ENCODE data around the gene TNRC6B.

The TNRC6B gene

DNA sequence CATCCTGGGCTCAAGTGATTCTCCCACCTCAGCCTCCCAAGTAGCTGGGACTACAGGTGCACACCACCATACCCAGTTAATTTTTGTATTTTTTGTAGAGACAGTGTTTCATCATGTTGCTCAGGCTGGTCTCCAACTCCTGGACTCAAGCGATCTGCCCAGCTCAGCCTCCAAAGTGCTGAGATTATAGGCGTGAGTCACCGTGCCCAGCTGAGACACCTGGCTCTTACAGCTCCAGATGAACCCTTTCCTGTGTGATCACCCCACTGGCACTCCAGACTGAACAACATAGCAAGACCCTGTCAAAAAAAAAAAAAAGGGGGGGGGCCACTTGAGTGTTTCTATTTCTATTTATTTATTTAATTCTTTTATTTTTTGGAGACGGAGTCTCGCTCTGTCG is 167.5 kb downstream of the TNRC6B start:
- H3K36me3 ChIP-seq (ENCODE audit: control insufficient read depth in 2 of 2, insufficient read depth in 2 of 2, low read length in 2 of 2): peaks cover 3 to 5% of the 10 kb centered on the region in 2 donors
- H3K27me3 ChIP-seq (ENCODE audit: control insufficient read depth in 2 of 2, insufficient read depth in 2 of 2, low read length in 2 of 2): no peaks in the 10 kb centered on the region
- H3K4me3 ChIP-seq (ENCODE audit: low read length in 2 of 2): peak overlapping the region; percentile 95 to 96
- no peaks in the 10 kb centered on the region for H3K9me3 ChIP-seq (ENCODE audit: control insufficient read depth in 2 of 2, low read length in 2 of 2)
- H3K9ac ChIP-seq (ENCODE audit: low read depth in 1 of 2, low read length in 2 of 2): peak overlapping the region in 1 of 2 donors; percentile 82
- peak overlapping the region in 1 of 2 donors; percentile 92 for H3K27ac ChIP-seq (ENCODE audit: low read depth in 2 of 2, low read length in 2 of 2)
- H3K4me1 ChIP-seq (ENCODE audit: control insufficient read depth in 2 of 2, insufficient read depth in 2 of 2, low read length in 2 of 2): peaks cover 12 to 13% of the 10 kb centered on the region in 2 donors

DNA sequence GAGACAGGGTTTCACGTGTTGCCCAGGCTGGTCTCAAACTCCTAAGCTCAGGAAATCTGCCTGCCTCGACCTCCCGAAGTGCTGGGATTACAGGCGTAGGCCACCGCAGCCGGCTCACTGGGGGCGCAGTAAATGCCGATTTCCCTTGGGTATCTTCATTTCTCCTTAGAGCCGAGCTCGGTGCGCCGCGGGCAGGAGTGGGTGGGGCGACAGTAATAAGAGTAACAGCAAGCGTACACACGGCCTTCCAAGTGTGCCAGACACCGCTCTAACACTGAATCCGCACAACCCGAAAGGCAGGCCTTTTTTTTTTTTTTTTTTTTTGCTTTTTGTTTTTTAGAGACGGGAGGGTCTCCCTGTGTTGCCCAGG is 168.1 kb downstream of the TNRC6B start:
- Histone ChIP-seq H3K9me3 (ENCODE audit: control insufficient read depth in 2 of 2, low read length in 2 of 2) (no peaks in the 10 kb centered on the region), H3K4me3 (ENCODE audit: low read length in 2 of 2) (peak overlapping the region; percentile 95 to 96), H3K4me1 (ENCODE audit: control insufficient read depth in 2 of 2, insufficient read depth in 2 of 2, low read length in 2 of 2) (peaks cover 12 to 13% of the 10 kb centered on the region in 2 donors), H3K27me3 (ENCODE audit: control insufficient read depth in 2 of 2, insufficient read depth in 2 of 2, low read length in 2 of 2) (no peaks in the 10 kb centered on the region), H3K27ac (ENCODE audit: low read depth in 2 of 2, low read length in 2 of 2) (peak overlapping the region; percentile 92), H3K9ac (ENCODE audit: low read depth in 1 of 2, low read length in 2 of 2) (peak overlapping the region; percentile 73 to 82), H3K36me3 (ENCODE audit: control insufficient read depth in 2 of 2, insufficient read depth in 2 of 2, low read length in 2 of 2) (peaks cover 3 to 8% of the 10 kb centered on the region in 2 donors)

DNA sequence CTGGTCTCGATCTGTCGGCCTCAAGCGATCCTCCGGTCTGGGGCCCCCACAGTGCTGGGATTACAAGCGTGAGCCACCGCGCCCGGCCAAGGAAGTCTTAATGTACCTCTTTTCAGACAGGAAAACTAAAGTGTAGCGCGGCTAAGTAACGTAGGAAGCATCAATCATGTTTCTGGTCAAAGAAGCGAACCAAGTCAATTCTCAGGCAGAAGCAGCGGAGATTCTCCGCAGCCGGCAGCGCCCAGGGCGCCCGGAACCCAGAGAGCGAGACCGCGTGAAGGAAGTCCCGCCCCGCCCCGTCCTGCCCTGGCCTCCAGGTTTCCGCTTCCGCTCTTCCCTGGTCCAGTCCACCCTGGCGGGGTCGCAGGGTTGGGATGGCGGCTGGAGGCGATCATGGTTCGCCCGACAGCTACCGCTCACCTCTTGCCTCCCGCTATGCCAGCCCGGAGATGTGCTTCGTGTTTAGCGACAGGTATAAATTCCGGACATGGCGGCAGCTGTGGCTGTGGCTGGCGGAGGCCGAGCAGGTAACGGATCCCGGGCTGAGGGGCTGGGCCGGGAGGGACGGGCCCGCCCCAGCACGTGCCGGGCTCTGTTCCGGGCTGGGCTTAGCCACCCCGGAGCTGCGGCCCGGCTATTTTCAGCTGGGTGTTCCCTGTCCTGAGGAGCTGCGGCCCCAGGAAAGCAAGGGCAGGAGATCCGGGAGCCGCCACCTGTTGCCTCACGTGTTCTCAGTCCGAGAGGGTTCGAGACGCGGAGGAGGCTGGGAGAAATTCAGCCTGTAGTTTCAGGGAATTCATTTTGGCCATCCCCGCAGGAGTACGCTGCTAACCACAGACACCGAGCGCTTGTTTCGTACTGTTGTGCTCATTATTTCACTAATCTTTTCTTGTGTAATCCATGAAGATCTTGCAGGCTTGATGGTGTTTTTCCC is 168.7 kb downstream of the TNRC6B start, which contains the start of gene ADSL:
ADSL (plus strand) TSS at position 316 of the 934 bp plus-strand sequence; CDS start at position 375, 59 bp downstream.
- Histone ChIP-seq H3K9me3 (ENCODE audit: control insufficient read depth in 2 of 2, low read length in 2 of 2) (no peaks in the 10 kb centered on the region), H3K4me3 (ENCODE audit: low read length in 2 of 2) (peak within 1 kb of the TSS; percentile 95 to 96), H3K36me3 (ENCODE audit: control insufficient read depth in 2 of 2, insufficient read depth in 2 of 2, low read length in 2 of 2) (peaks cover 3 to 12% of the 10 kb centered on the region in 2 donors), H3K27ac (ENCODE audit: low read depth in 2 of 2, low read length in 2 of 2) (peak within 1 kb of the TSS; percentile 92), H3K9ac (ENCODE audit: low read depth in 1 of 2, low read length in 2 of 2) (peak within 1 kb of the TSS; percentile 73 to 82), H3K27me3 (ENCODE audit: control insufficient read depth in 2 of 2, insufficient read depth in 2 of 2, low read length in 2 of 2) (no peaks in the 10 kb centered on the region), H3K4me1 (ENCODE audit: control insufficient read depth in 2 of 2, insufficient read depth in 2 of 2, low read length in 2 of 2) (peaks cover 12 to 13% of the 10 kb centered on the region in 2 donors)

DNA sequence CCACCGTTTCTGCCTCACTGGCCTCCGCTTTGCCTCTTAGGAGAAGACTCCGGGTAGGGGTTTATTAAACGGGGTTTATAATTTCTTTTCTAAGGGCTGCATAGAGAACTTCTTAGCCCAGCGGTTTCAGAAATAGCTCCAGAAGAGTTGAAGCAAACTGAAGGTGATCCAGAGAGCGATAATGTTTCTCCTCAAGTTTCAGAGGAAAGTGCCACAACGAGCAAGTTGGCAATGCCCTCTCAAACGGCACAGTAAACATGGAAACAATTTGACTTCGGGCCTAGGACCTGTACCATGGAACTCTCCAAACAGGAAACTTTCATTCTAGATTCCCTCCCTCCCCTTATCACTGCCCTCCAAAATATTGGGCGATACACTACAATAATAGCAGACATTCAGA is 169.6 kb downstream of the TNRC6B start:
- peaks cover 12 to 13% of the 10 kb centered on the region in 2 donors for H3K4me1 ChIP-seq (ENCODE audit: control insufficient read depth in 2 of 2, insufficient read depth in 2 of 2, low read length in 2 of 2)
- no peaks in the 10 kb centered on the region for H3K27me3 ChIP-seq (ENCODE audit: control insufficient read depth in 2 of 2, insufficient read depth in 2 of 2, low read length in 2 of 2)
- peak overlapping the region; percentile 95 to 96 for H3K4me3 ChIP-seq (ENCODE audit: low read length in 2 of 2)

DNA sequence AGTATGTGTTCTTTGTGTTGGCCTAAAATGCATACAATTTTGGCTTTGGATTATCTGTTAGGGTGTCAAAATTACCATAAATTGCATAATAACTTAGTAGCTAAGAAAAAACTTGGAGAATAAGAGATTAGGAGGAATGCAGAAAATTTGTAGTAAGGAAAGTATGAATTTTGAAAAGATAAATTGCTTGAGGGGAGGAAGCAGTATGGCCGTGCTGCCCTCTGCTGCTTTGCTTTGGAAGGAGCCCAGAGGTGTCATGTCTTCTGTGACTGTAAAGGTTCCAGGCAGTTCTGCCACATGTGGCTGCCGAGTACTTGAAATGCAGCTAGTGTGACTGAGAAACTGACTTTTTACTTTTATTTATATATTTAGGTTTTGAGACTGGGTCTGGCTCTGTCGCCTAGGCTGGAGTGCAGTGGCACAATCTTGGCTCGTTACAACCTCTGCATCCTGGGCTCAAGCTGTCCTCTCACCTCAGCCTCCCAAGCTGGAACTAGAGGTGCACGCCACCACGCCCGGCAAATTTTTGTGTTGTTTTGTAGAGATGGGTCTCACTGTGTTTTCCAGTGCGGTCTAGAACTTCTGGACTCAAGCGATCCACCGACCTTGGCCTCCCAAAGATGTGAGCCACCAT is 170.4 kb downstream of the TNRC6B start:
- no peak overlapping the region for H3K27ac ChIP-seq (ENCODE audit: low read depth in 2 of 2, low read length in 2 of 2)
- H3K27me3 ChIP-seq (ENCODE audit: control insufficient read depth in 2 of 2, insufficient read depth in 2 of 2, low read length in 2 of 2): no peaks in the 10 kb centered on the region
- peaks cover 7 to 24% of the 10 kb centered on the region in 2 donors for H3K36me3 ChIP-seq (ENCODE audit: control insufficient read depth in 2 of 2, insufficient read depth in 2 of 2, low read length in 2 of 2)
- peaks cover 12 to 13% of the 10 kb centered on the region in 2 donors for H3K4me1 ChIP-seq (ENCODE audit: control insufficient read depth in 2 of 2, insufficient read depth in 2 of 2, low read length in 2 of 2)
- no peak overlapping the region for H3K4me3 ChIP-seq (ENCODE audit: low read length in 2 of 2)
- H3K9ac ChIP-seq (ENCODE audit: low read depth in 1 of 2, low read length in 2 of 2): no peak overlapping the region
- H3K9me3 ChIP-seq (ENCODE audit: control insufficient read depth in 2 of 2, low read length in 2 of 2): no peaks in the 10 kb centered on the region

More for the DNA sequence above, 169.6 kb downstream of the TNRC6B start:
- Histone ChIP-seq H3K36me3 (ENCODE audit: control insufficient read depth in 2 of 2, insufficient read depth in 2 of 2, low read length in 2 of 2) (peaks cover 7 to 16% of the 10 kb centered on the region in 2 donors), H3K27ac (ENCODE audit: low read depth in 2 of 2, low read length in 2 of 2) (peak overlapping the region; percentile 92), H3K9me3 (ENCODE audit: control insufficient read depth in 2 of 2, low read length in 2 of 2) (no peaks in the 10 kb centered on the region), H3K9ac (ENCODE audit: low read depth in 1 of 2, low read length in 2 of 2) (peak overlapping the region; percentile 73 to 82)

DNA sequence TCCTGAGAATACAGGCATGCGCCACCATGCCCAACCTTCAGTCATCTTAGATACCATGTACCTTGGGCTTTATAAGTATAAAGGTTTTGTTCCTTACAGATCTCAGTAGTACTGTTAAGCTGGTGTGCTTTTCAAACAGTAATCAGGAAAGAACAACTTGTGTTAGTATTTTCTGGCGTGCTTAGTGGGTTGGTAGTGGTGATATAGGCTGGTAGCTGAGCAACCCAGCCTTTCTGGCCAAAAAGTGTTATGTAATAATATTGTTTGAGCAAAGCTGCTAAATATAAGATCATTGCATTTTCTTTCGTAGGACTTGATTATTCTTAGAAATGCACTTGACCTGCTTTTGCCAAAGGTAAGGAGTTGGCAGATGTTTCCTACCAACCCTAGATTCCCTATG is 175.0 kb downstream of the TNRC6B start:
- no peak overlapping the region for H3K27ac ChIP-seq (ENCODE audit: low read depth in 2 of 2, low read length in 2 of 2)
- H3K36me3 ChIP-seq (ENCODE audit: control insufficient read depth in 2 of 2, insufficient read depth in 2 of 2, low read length in 2 of 2): peaks cover 7 to 34% of the 10 kb centered on the region in 2 donors
- H3K9ac ChIP-seq (ENCODE audit: low read depth in 1 of 2, low read length in 2 of 2): no peak overlapping the region
- no peaks in the 10 kb centered on the region for H3K9me3 ChIP-seq (ENCODE audit: control insufficient read depth in 2 of 2, low read length in 2 of 2)
- H3K4me1 ChIP-seq (ENCODE audit: control insufficient read depth in 2 of 2, insufficient read depth in 2 of 2, low read length in 2 of 2): peaks cover 1 to 2% of the 10 kb centered on the region in 2 donors
- no peaks in the 10 kb centered on the region for H3K27me3 ChIP-seq (ENCODE audit: control insufficient read depth in 2 of 2, insufficient read depth in 2 of 2, low read length in 2 of 2)
- H3K4me3 ChIP-seq (ENCODE audit: low read length in 2 of 2): no peak overlapping the region

DNA sequence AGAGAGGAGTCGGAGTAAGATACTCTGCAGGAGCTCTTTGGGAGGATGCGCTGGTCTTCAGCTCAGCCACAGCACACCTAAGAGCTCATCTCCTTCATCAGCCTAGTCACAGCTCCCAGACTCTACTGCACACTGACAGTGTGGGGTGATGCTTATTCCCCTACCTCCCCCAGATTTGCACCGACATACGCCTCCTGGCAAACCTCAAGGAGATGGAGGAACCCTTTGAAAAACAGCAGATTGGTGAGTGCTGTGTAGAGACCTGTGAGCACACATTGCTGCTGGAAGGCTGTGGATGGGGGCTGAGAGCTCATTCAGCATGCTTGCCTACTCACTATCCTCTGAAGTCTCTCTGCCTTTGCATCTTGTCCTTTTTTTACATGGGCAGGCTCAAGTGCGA is 183.4 kb downstream of the TNRC6B start:
- Histone ChIP-seq H3K27me3 (ENCODE audit: control insufficient read depth in 2 of 2, insufficient read depth in 2 of 2, low read length in 2 of 2) (no peaks in the 10 kb centered on the region), H3K36me3 (ENCODE audit: control insufficient read depth in 2 of 2, insufficient read depth in 2 of 2, low read length in 2 of 2) (peaks cover 64 to 77% of the 10 kb centered on the region in 2 donors), H3K9ac (ENCODE audit: low read depth in 1 of 2, low read length in 2 of 2) (no peak overlapping the region), H3K4me3 (ENCODE audit: low read length in 2 of 2) (no peak overlapping the region), H3K9me3 (ENCODE audit: control insufficient read depth in 2 of 2, low read length in 2 of 2) (no peaks in the 10 kb centered on the region), H3K4me1 (ENCODE audit: control insufficient read depth in 2 of 2, insufficient read depth in 2 of 2, low read length in 2 of 2) (no peaks in the 10 kb centered on the region), H3K27ac (ENCODE audit: low read depth in 2 of 2, low read length in 2 of 2) (no peak overlapping the region)

DNA sequence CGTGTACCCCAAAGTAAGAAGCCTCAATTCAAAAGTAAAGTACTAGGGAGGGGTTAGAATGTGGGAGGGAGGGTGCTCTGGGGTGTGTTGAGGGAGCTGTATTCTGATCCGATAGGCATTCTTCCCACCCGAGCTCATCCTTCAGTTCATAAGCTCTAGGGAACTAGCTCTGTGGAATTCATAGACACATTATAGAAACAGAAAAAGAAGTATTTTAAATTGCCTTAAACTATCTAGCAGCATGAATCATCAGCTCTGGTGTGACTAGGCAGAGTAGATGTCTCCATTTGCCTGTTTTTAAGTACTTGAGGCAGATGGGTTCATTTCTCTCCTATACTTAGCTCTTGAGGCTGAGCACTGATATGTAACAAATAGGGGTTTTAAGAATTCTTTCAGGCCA is 185.3 kb downstream of the TNRC6B start:
- Histone ChIP-seq H3K36me3 (ENCODE audit: control insufficient read depth in 2 of 2, insufficient read depth in 2 of 2, low read length in 2 of 2) (peaks cover 74 to 80% of the 10 kb centered on the region in 2 donors), H3K27ac (ENCODE audit: low read depth in 2 of 2, low read length in 2 of 2) (no peak overlapping the region), H3K4me3 (ENCODE audit: low read length in 2 of 2) (no peak overlapping the region), H3K27me3 (ENCODE audit: control insufficient read depth in 2 of 2, insufficient read depth in 2 of 2, low read length in 2 of 2) (no peaks in the 10 kb centered on the region), H3K9me3 (ENCODE audit: control insufficient read depth in 2 of 2, low read length in 2 of 2) (no peaks in the 10 kb centered on the region), H3K9ac (ENCODE audit: low read depth in 1 of 2, low read length in 2 of 2) (no peak overlapping the region), H3K4me1 (ENCODE audit: control insufficient read depth in 2 of 2, insufficient read depth in 2 of 2, low read length in 2 of 2) (peaks cover 0 to 11% of the 10 kb centered on the region in 2 donors)

DNA sequence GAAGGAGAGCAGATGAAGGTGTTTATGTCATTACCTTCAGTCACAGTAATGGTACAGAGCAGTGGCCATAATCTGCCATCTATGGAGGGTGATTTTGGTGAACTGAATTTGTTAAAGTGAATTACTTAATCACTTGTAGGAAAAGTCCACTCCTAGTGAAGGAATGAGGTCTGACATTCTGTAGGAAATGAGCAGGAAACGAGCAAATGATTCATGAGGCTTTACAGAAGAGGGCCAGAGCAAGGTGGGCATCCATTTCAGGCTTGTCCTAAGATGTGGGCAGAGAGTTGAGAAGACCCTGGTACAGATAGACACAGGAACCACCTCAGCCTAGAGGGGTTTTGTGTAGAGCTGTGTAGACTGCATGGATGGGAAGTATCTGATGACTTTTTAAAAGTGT is 186.7 kb downstream of the TNRC6B start:
- H3K9ac ChIP-seq (ENCODE audit: low read depth in 1 of 2, low read length in 2 of 2): no peak overlapping the region
- H3K27ac ChIP-seq (ENCODE audit: low read depth in 2 of 2, low read length in 2 of 2): no peak overlapping the region
- no peak overlapping the region for H3K4me3 ChIP-seq (ENCODE audit: low read length in 2 of 2)
- H3K4me1 ChIP-seq (ENCODE audit: control insufficient read depth in 2 of 2, insufficient read depth in 2 of 2, low read length in 2 of 2): peaks cover 0 to 16% of the 10 kb centered on the region in 2 donors
- no peaks in the 10 kb centered on the region for H3K9me3 ChIP-seq (ENCODE audit: control insufficient read depth in 2 of 2, low read length in 2 of 2)
- H3K36me3 ChIP-seq (ENCODE audit: control insufficient read depth in 2 of 2, insufficient read depth in 2 of 2, low read length in 2 of 2): peaks cover 68% of the 10 kb centered on the region in 2 donors
- no peaks in the 10 kb centered on the region for H3K27me3 ChIP-seq (ENCODE audit: control insufficient read depth in 2 of 2, insufficient read depth in 2 of 2, low read length in 2 of 2)

DNA sequence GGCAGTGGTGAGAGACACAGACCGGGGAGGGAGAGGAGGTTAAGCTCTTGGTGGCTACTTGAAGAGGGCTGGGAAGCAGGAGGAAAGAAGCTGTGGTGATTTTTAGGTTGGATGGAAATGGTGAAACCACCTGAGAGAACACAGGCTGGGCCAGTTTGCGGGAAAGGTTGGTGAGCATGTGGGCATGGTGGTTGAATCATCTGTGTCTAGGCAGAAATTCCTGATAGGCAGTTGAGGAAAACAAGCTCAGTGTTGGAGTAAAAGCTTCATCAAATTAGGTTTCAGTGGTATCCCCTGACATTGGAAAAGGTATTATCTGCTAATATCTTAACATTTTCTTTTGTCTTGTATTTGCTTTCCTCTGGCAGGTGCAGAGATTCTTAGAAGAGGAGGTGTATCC is 188.3 kb downstream of the TNRC6B start:
- Histone ChIP-seq H3K27ac (ENCODE audit: low read depth in 2 of 2, low read length in 2 of 2) (no peak overlapping the region), H3K27me3 (ENCODE audit: control insufficient read depth in 2 of 2, insufficient read depth in 2 of 2, low read length in 2 of 2) (no peaks in the 10 kb centered on the region), H3K4me3 (ENCODE audit: low read length in 2 of 2) (no peak overlapping the region), H3K9ac (ENCODE audit: low read depth in 1 of 2, low read length in 2 of 2) (no peak overlapping the region), H3K9me3 (ENCODE audit: control insufficient read depth in 2 of 2, low read length in 2 of 2) (no peaks in the 10 kb centered on the region), H3K36me3 (ENCODE audit: control insufficient read depth in 2 of 2, insufficient read depth in 2 of 2, low read length in 2 of 2) (peaks cover 52% of the 10 kb centered on the region in 2 donors), H3K4me1 (ENCODE audit: control insufficient read depth in 2 of 2, insufficient read depth in 2 of 2, low read length in 2 of 2) (peaks cover 0 to 16% of the 10 kb centered on the region in 2 donors)
